PFSK-1 (cell line): Measurements from ENCODE around the gene TBP.

Source experiments
- POLR2AphosphoS5 ChIP-seq: IDR thresholded peaks from 2 replicates; pipeline ENCODE4 v1.6.1; 2012; ENCODE audit warnings: low read depth, mild to moderate bottlenecking, control low read depth, low read length, moderate library complexity
- REST ChIP-seq, 2 experiments: IDR thresholded peaks; 2 replicates each; pipeline versions ENCODE4 v1.6.1 to v1.8.0; 2011 to 2012; ENCODE audit warnings: low read depth in 2 of 2, low read length in 2 of 2, control low read depth in 1 of 2, inconsistent platforms in 1 of 2, mild to moderate bottlenecking in 1 of 2, moderate library complexity in 1 of 2; ENCODE audit not compliant: insufficient read depth in 1 of 2
- SIN3A ChIP-seq: IDR thresholded peaks from 2 replicates; pipeline ENCODE4 v1.6.1; 2012; ENCODE audit warnings: mild to moderate bottlenecking, low read length, moderate library complexity, borderline replicate concordance; ENCODE audit not compliant: insufficient read depth
- TAF1 ChIP-seq: IDR thresholded peaks from 2 replicates; pipeline ENCODE4 v1.6.1; 2012; ENCODE audit warnings: low read length, control low read depth, borderline replicate concordance; ENCODE audit not compliant: insufficient read depth

- TF ChIP-seq POLR2AphosphoS5 (no peak), REST (IDR thresholded peaks at IDR 0.05; ENCODE audit: insufficient read depth in 1 of 2, low read depth in 2 of 2, low read length in 2 of 2) (no peak; a peak in 1 of 4 replicates), SIN3A (no peak), TAF1 (no peak)
These were observed 598 bp downstream of the TBP start for GRCh38 chr6:170554796-170555137.
